GM23248 (cell line): ENCODE data around the gene NEK10. TPM values are rescaled to one million over a fixed set of nuclear protein-coding genes. Genes with fewer than 3 reads are reported as not detected.
"Not testable (repeated sequence)": the region's sequence is repeated elsewhere in the genome, so short reads cannot be mapped to it uniquely, and the experiment has no call there.

Source experiments
- DNase-seq: peaks from one replicate; pipeline ENCODE4 v3.0.0-alpha.2; 2015
- H2AFZ ChIP-seq: fragments of 200-600 bp; sonication (generic); 2 replicates; pipeline ENCODE4 v1.6.1; 2016; ENCODE audit warnings: antibody characterized with exemption
- H3F3A ChIP-seq: fragments of 200-600 bp; sonication (generic); 2 replicates; pipeline ENCODE4 v1.6.1; 2016; ENCODE audit warnings: mild to moderate bottlenecking, antibody characterized with exemption, mixed run types; ENCODE audit not compliant: insufficient read depth
- H3K27ac ChIP-seq: fragments of 200-600 bp; sonication (generic); 2 replicates; pipeline ENCODE4 v1.5.1; 2016; ENCODE audit warnings: mild to moderate bottlenecking
- H3K27me3 ChIP-seq: fragments of 200-600 bp; sonication (generic); replicated peaks from 2 replicates; pipeline ENCODE4 v1.6.1; 2016; ENCODE audit warnings: mild to moderate bottlenecking; ENCODE audit not compliant: insufficient read depth
- H3K36me3 ChIP-seq: fragments of 200-600 bp; sonication (generic); 2 replicates; pipeline ENCODE4 v1.6.1; 2016; ENCODE audit warnings: low read depth, mild to moderate bottlenecking
- H3K4me1 ChIP-seq: fragments of 200-600 bp; sonication (generic); 2 replicates; pipeline ENCODE4 v1.6.1; 2016; ENCODE audit warnings: mild to moderate bottlenecking; ENCODE audit not compliant: insufficient read depth
- H3K4me2 ChIP-seq: fragments of 200-600 bp; sonication (generic); one replicate; pipeline ENCODE4 v1.6.1; 2016; ENCODE audit warnings: mild to moderate bottlenecking; ENCODE audit not compliant: unreplicated experiment
- H3K4me3 ChIP-seq: fragments of 200-600 bp; sonication (generic); 2 replicates; pipeline ENCODE4 v1.5.1; 2016; ENCODE audit warnings: mild to moderate bottlenecking
- H3K79me2 ChIP-seq: fragments of 200-600 bp; sonication (generic); 2 replicates; pipeline ENCODE4 v1.6.1; 2016; ENCODE audit warnings: mild to moderate bottlenecking; ENCODE audit not compliant: insufficient read depth
- H3K9ac ChIP-seq: fragments of 200-600 bp; sonication (generic); 2 replicates; pipeline ENCODE4 v1.6.1; 2016; ENCODE audit warnings: mild to moderate bottlenecking
- H3K9me2 ChIP-seq: fragments of 200-600 bp; sonication (generic); 2 replicates; pipeline ENCODE4 v1.6.1; 2016; ENCODE audit warnings: mixed run types, mild to moderate bottlenecking, moderate library complexity; ENCODE audit not compliant: insufficient read depth
- H3K9me3 ChIP-seq: fragments of 200-600 bp; sonication (generic); one replicate; pipeline ENCODE4 v1.6.1; 2017; ENCODE audit warnings: low read depth
- H4K20me1 ChIP-seq: fragments of 200-600 bp; sonication (generic); 2 replicates; pipeline ENCODE4 v1.6.0; 2016; ENCODE audit not compliant: insufficient read depth
- EZH2 ChIP-seq: fragments of 200-600 bp; sonication (generic); IDR thresholded peaks from 2 replicates; pipeline ENCODE4 v1.6.1; 2018; ENCODE audit warnings: antibody characterized with exemption, mild to moderate bottlenecking; ENCODE audit not compliant: insufficient read depth, poor library complexity, severe bottlenecking
- EZH2phosphoT487 ChIP-seq: fragments of 200-600 bp; sonication (generic); IDR thresholded peaks from 2 replicates; pipeline ENCODE4 v1.6.1; 2018; ENCODE audit warnings: antibody characterized with exemption, moderate library complexity, mild to moderate bottlenecking, low read depth; ENCODE audit not compliant: insufficient read depth
- WGBS, 2 experiments: methylation state at CpG; one replicate each; pipeline ENCODE4 v1.1.6; 2015 to 2017; ENCODE audit warnings: low lambda C conversion rate in 2 of 2, low coverage in 1 of 2; ENCODE audit errors: missing lambda C conversion rate in 2 of 2; 5-methylcytosine and 5-hydroxymethylcytosine counted together
- in situ Hi-C: fragments of 300-500 bp; cut with MboI; formaldehyde crosslinking; loops from 2 replicates; pipeline ENCODE4 v1.15.0; 2020
- polyA plus RNA-seq: library from polyadenylated mRNA; unstranded; fragments of >200 nt; fragmentation: Nextera tagmentation; extraction: Ambion mirVana; gene quantifications from 2 replicates; pipeline ENCODE4 v1.2.1, GENCODE V29; 2016
- total RNA-seq: library from RNA; depleted of rRNA; stranded (reverse); fragments of >200 nt; shearing (Covaris generic); gene quantifications from 2 replicates; pipeline ENCODE4 v1.2.3, GENCODE V29; 2014

NEK10 gene
- total and polyA plus RNA-seq, 2 experiments from 2014 or later = 3.2 to 7.6 TPM

- H4K20me1 ChIP-seq = no peaks in the 10 kb centered on the region
- H3K27me3 ChIP-seq = no peaks in the 10 kb centered on the region
- H3K4me1 ChIP-seq = peaks cover 26% of the 10 kb centered on the region
- H3K27ac ChIP-seq = peak overlapping the region; percentile 84
- no peak overlapping the region for H3K4me3 ChIP-seq
- H3F3A ChIP-seq = peaks cover 32% of the 10 kb centered on the region
- H2AFZ ChIP-seq = no peak overlapping the region
- no peaks in the 10 kb centered on the region for H3K79me2 ChIP-seq
- H3K36me3 ChIP-seq = peaks cover 21% of the 10 kb centered on the region
- H3K4me2 ChIP-seq = peak overlapping the region; percentile 56
- 80 to 81% methylated on average over 2 of the region's 2 CpGs for WGBS, 2 experiments
- H3K9ac ChIP-seq = peak overlapping the region; percentile 60
- TF ChIP-seq EZH2 = no peak
- no peak for TF ChIP-seq EZH2phosphoT487
- peak; percentile 10 for DNase-seq
- in situ Hi-C loops = loop anchor here (25.0 kb wide), 2 partner anchors 377 to 1002 kb away; no protein-coding TSS in a partner anchor
- H3K9me3 ChIP-seq = no peaks in the 10 kb centered on the region
- H3K9me2 ChIP-seq = no peaks in the 10 kb centered on the region
Observed at GRCh38 chr3:27310688-27311087, 58.5 kb downstream of the NEK10 start.

DNA sequence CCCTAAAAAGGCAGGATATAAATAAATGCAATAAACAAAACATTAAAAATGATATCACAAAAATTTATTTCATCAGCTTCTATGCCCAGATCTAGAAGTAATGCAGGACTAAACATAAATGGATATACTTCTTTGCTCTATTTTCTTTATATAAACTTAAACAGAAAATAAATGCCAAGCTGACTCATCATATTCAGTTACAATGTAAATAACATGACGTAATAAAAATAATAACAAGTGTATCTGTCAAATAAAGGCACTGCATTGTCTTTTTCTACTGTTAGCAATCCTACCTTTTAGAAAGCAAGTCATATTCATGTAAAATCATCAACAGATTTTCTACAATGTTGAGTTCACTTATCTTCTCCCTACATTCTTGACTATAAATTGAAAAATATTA lies 61.6 kb downstream of the NEK10 start:
- no peak overlapping the region for H3K4me3 ChIP-seq
- H3K9me3 ChIP-seq = no peaks in the 10 kb centered on the region
- no peak overlapping the region for H3K9ac ChIP-seq
- H3K27me3 ChIP-seq = no peaks in the 10 kb centered on the region
- H3K4me2 ChIP-seq = no peak overlapping the region
- no peak overlapping the region for H2AFZ ChIP-seq
- H3K27ac ChIP-seq = no peak overlapping the region
- peaks cover 36% of the 10 kb centered on the region for H3K36me3 ChIP-seq
- H3K9me2 ChIP-seq = no peaks in the 10 kb centered on the region
- in situ Hi-C loops = loop anchor here (25.0 kb wide), 2 partner anchors 380 to 1005 kb away; no protein-coding TSS in a partner anchor
- peaks cover 23% of the 10 kb centered on the region for H3K4me1 ChIP-seq
- TF ChIP-seq EZH2phosphoT487 (no peak), EZH2 (no peak)
- peaks cover 24% of the 10 kb centered on the region for H3F3A ChIP-seq
- no peaks in the 10 kb centered on the region for H4K20me1 ChIP-seq
- no peak for DNase-seq
- WGBS, 2 experiments = 95 to 96% methylated on average over 1 of the region's 1 CpG
- H3K79me2 ChIP-seq = no peaks in the 10 kb centered on the region

DNA sequence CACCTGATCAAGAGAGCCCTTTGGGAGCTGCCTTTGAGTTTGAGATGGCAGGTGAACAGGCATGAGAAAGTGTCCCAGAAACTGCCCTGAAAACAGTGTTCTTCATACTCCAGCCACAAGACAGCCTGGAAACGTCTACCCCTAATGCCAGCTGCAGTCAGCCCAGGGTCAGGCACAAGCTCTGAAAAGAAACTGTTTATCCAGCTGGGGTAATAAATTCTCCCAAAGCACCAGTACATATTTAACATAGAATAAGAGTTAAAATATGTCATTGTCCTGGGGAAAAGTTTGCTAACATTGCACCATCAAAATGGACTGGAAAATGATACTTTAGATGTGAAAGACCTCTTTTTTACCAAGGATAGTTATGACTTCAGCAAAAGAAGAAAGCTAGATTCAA lies 66.3 kb downstream of the NEK10 start:
- H3F3A ChIP-seq = no peaks in the 10 kb centered on the region
- in situ Hi-C loops = loop anchor here (25.0 kb wide), 2 partner anchors 384 to 1009 kb away; no protein-coding TSS in a partner anchor
- no peaks in the 10 kb centered on the region for H3K27me3 ChIP-seq
- peaks cover 42% of the 10 kb centered on the region for H3K36me3 ChIP-seq
- H3K4me3 ChIP-seq = no peak overlapping the region
- no peak for DNase-seq
- no peak overlapping the region for H3K9ac ChIP-seq
- H3K9me2 ChIP-seq = no peaks in the 10 kb centered on the region
- WGBS, 2 experiments = 82 to 91% methylated on average over 1 of the region's 1 CpG
- no peaks in the 10 kb centered on the region for H3K9me3 ChIP-seq
- no peak for TF ChIP-seq EZH2phosphoT487
- TF ChIP-seq EZH2 = no peak
- H3K4me2 ChIP-seq = no peak overlapping the region
- H3K4me1 ChIP-seq = no peaks in the 10 kb centered on the region
- no peaks in the 10 kb centered on the region for H4K20me1 ChIP-seq
- H3K79me2 ChIP-seq = no peaks in the 10 kb centered on the region
- no peak overlapping the region for H3K27ac ChIP-seq
- H2AFZ ChIP-seq = no peak overlapping the region

GRCh38 chr3:27298981-27299380 lies 70.2 kb downstream of the NEK10 start:
- H3K27ac ChIP-seq, H3F3A ChIP-seq, H4K20me1 ChIP-seq, H3K27me3 ChIP-seq, H3K4me1 ChIP-seq, H3K79me2 ChIP-seq, H3K4me2 ChIP-seq, in situ Hi-C loops, H3K9me3 ChIP-seq, H3K9ac ChIP-seq, DNase-seq, H3K4me3 ChIP-seq, H2AFZ ChIP-seq, H3K9me2 ChIP-seq: not testable (repeated sequence)
- 88 to 89% methylated on average over 2 of the region's 2 CpGs for WGBS, 2 experiments
- peaks cover 49% of the 10 kb centered on the region for H3K36me3 ChIP-seq

GRCh38 chr3:27293939-27294338 lies 75.2 kb downstream of the NEK10 start:
- Histone ChIP-seq H3K79me2 (no peaks in the 10 kb centered on the region), H4K20me1 (no peaks in the 10 kb centered on the region), H3K9ac (no peak overlapping the region), H3K4me2 (no peak overlapping the region), H3K27me3 (no peaks in the 10 kb centered on the region), H3K27ac (no peak overlapping the region), H2AFZ (no peak overlapping the region), H3K9me3 (no peaks in the 10 kb centered on the region), H3F3A (no peaks in the 10 kb centered on the region), H3K4me1 (peaks cover 16% of the 10 kb centered on the region), H3K4me3 (no peak overlapping the region), H3K36me3 (peaks cover 27% of the 10 kb centered on the region), H3K9me2 (no peaks in the 10 kb centered on the region)
- in situ Hi-C loops = no loop called here
- TF ChIP-seq EZH2 (no peak), EZH2phosphoT487 (no peak)
- no peak for DNase-seq
- 92 to 93% methylated on average over 3 of the region's 3 CpGs for WGBS, 2 experiments
